SK-N-SH (cell line): ENCODE results near the gene DND1. TPM values are rescaled to one million over a fixed set of nuclear protein-coding genes. Genes with fewer than 3 reads are reported as not detected.

Experiments
- CTCF ChIA-PET: fragments of 300-600, 350-600 bp; formaldehyde crosslinking; extraction: SDS; loops from one replicate; lab custom pipeline; 2021; lab: Yijun Ruan, JAX
- POLR2A ChIA-PET: fragments of 350-600 bp; sonication (Branson Sonifier 250); formaldehyde crosslinking; extraction: SDS; loops from one replicate; lab custom pipeline; 2020; ENCODE audit warnings: antibody characterized with exemption, inconsistent platforms; lab: Yijun Ruan, JAX
- DNase-seq: peaks from one replicate; pipeline ENCODE4 v3.0.0; 2012
- H2AFZ ChIP-seq: fragments of 200-600 bp; sonication (generic); 2 replicates; pipeline ENCODE4 v1.8.1; 2016; ENCODE audit warnings: antibody characterized with exemption, mild to moderate bottlenecking, low read depth
- H3F3A ChIP-seq: fragments of 200-600 bp; sonication (generic); replicated peaks from 2 replicates; pipeline ENCODE3; 2016; ENCODE audit warnings: antibody characterized with exemption, mild to moderate bottlenecking; ENCODE audit not compliant: insufficient read depth
- H3K27ac ChIP-seq, 2 experiments: fragments of 200-500 bp in 1 of 2; fragments of 200-600 bp in 1 of 2; sonication (Bioruptor generic) in 1 of 2; sonication (generic), shearing (Covaris generic) in 1 of 2; 2 replicates each; pipeline versions ENCODE4 v1.5.1 to v1.6.1; 2014 to 2016; ENCODE audit warnings: low read depth in 2 of 2, inconsistent platforms in 1 of 2, low read length in 1 of 2, mild to moderate bottlenecking in 1 of 2, mixed read lengths in 1 of 2
- H3K27me3 ChIP-seq: fragments of 200-600 bp; sonication (generic), shearing (Covaris generic); 2 replicates; pipeline ENCODE4 v1.6.1; 2016; ENCODE audit warnings: mixed run types; ENCODE audit not compliant: insufficient read depth
- H3K36me3 ChIP-seq, 2 experiments: fragments of 200-500 bp in 1 of 2; fragments of 200-600 bp in 1 of 2; sonication (Bioruptor generic) in 1 of 2; sonication (generic) in 1 of 2; replicated peaks in 1 of 2; 2 replicates each; pipeline versions ENCODE3 to v1.5.1; 2014 to 2016; ENCODE audit warnings: low read length in 1 of 2, mild to moderate bottlenecking in 1 of 2; ENCODE audit not compliant: insufficient read depth in 2 of 2, control insufficient read depth in 1 of 2
- H3K4me1 ChIP-seq, 2 experiments: fragments of 200-500 bp in 1 of 2; fragments of 200-600 bp in 1 of 2; sonication (Bioruptor generic) in 1 of 2; sonication (generic), shearing (Covaris generic) in 1 of 2; 2 replicates each; pipeline versions ENCODE4 v1.5.1 to v1.6.1; 2014 to 2016; ENCODE audit warnings: low read depth in 1 of 2, low read length in 1 of 2, mixed run types in 1 of 2; ENCODE audit not compliant: insufficient read depth in 2 of 2, control insufficient read depth in 1 of 2
- H3K4me2 ChIP-seq: fragments of 200-600 bp; sonication (generic), shearing (Covaris generic); 2 replicates; pipeline ENCODE4 v1.6.1; 2017; ENCODE audit warnings: mixed run types
- H3K4me3 ChIP-seq, 2 experiments: fragments of 200-500 bp in 1 of 2; fragments of 200-600 bp in 1 of 2; sonication (Bioruptor generic) in 1 of 2; sonication (generic), shearing (Covaris generic) in 1 of 2; 2 replicates each; pipeline versions ENCODE4 v1.5.1 to v1.8.1; 2014 to 2016; ENCODE audit warnings: low read depth in 2 of 2, inconsistent platforms in 1 of 2, low read length in 1 of 2, mild to moderate bottlenecking in 1 of 2, mixed read lengths in 1 of 2, moderate library complexity in 1 of 2
- H3K79me2 ChIP-seq: fragments of 200-600 bp; sonication (generic); 2 replicates; pipeline ENCODE4 v1.8.1; 2017; ENCODE audit warnings: mild to moderate bottlenecking; ENCODE audit not compliant: insufficient read depth
- H3K9ac ChIP-seq: fragments of 200-600 bp; sonication (generic); 2 replicates; pipeline ENCODE4 v1.6.1; 2017; ENCODE audit warnings: mixed run types
- H3K9me2 ChIP-seq: fragments of 200-600 bp; sonication (generic); 2 replicates; pipeline ENCODE4 v1.6.1; 2017; ENCODE audit warnings: mixed run types
- H3K9me3 ChIP-seq: fragments of 200-600 bp; sonication (generic); 2 replicates; pipeline ENCODE4 v1.6.1; 2017; ENCODE audit warnings: mixed run types, mild to moderate bottlenecking, moderate library complexity
- H4K20me1 ChIP-seq: fragments of 200-600 bp; sonication (generic); 2 replicates; pipeline ENCODE4 v1.6.1; 2017; ENCODE audit warnings: mild to moderate bottlenecking, mixed run types; ENCODE audit not compliant: insufficient read depth
- FOXJ3 ChIP-seq: sonication (generic); formaldehyde crosslinking; IDR thresholded peaks from 2 replicates; pipeline ENCODE4 v1.5.1; 2020; ENCODE audit warnings: mild to moderate bottlenecking, missing genetic modification reagents
- MAX ChIP-seq: IDR thresholded peaks from 2 replicates; pipeline ENCODE4 v1.4.0; 2012; ENCODE audit warnings: low read depth
- MXI1 ChIP-seq: IDR thresholded peaks from 2 replicates; pipeline ENCODE4 v1.6.1; 2012; ENCODE audit warnings: mild to moderate bottlenecking, low read depth, low read length, improper control_type of control experiment
- PBX3 ChIP-seq: IDR thresholded peaks from 2 replicates; pipeline ENCODE4; 2012
- POLR2AphosphoS5 ChIP-seq: IDR thresholded peaks from 2 replicates; pipeline ENCODE4 v1.6.1; 2012; ENCODE audit warnings: low read depth, low read length
- SIN3A ChIP-seq: IDR thresholded peaks from 2 replicates; pipeline ENCODE4 v1.6.1; 2012; ENCODE audit warnings: low read depth, mild to moderate bottlenecking, low read length, moderate library complexity, borderline replicate concordance
- SMC3 ChIP-seq: IDR thresholded peaks from 2 replicates; pipeline ENCODE4 v1.6.1; 2012; ENCODE audit warnings: low read depth, low read length, improper control_type of control experiment
- USF1 ChIP-seq: IDR thresholded peaks from 2 replicates; pipeline ENCODE4 v1.4.0; 2012; ENCODE audit warnings: low read depth, borderline replicate concordance
- WGBS: methylation state at CpG from one replicate; pipeline ENCODE4 v1.1.6; 2017; ENCODE audit warnings: low lambda C conversion rate; 5-methylcytosine and 5-hydroxymethylcytosine counted together
- polyA plus RNA-seq, 3 experiments: library from polyadenylated mRNA; depleted of rRNA; stranded (reverse); fragments of >200 nt; gene quantifications; 2 replicates each; pipeline ENCODE4 v1.2.3, GENCODE V29; 2012

The DND1 gene
- polyA plus RNA-seq, 1 of the 3 experiments (the other 2 are of a cell fraction), result 1.2 TPM

GRCh38 chr5:140674629-140675028 lies 1.3 kb upstream of the DND1 start:
- CTCF ChIA-PET, result interaction anchor here (1.3 kb wide), 1 partner anchor 35 kb away, joined by 4 read pairs; no protein-coding TSS in a partner anchor
- no peaks in the 10 kb centered on the region for H3K27me3 ChIP-seq
- H2AFZ ChIP-seq, result no peak overlapping the region
- no peak for DNase-seq
- H4K20me1 ChIP-seq, result no peaks in the 10 kb centered on the region
- TF ChIP-seq SIN3A (no peak), FOXJ3 (CRISPR knock-in tag) (no peak), POLR2AphosphoS5 (0 out of 2 replicates have a peak, but pooled peaks have one; percentile 2)
- TF ChIP-seq, all 33 proteins: peak for 1
- Histone ChIP-seq H3F3A (peaks cover 2% of the 10 kb centered on the region), H3K9me2 (no peaks in the 10 kb centered on the region), H3K79me2 (no peaks in the 10 kb centered on the region), H3K9ac (no peak overlapping the region), H3K36me3 (peaks cover 37 to 87% of the 10 kb centered on the region in 2 experiments), H3K4me1 (no peaks in the 10 kb centered on the region), H3K9me3 (no peaks in the 10 kb centered on the region), H3K4me3 (no peak overlapping the region), H3K27ac (no peak overlapping the region; a peak in 1 of 4 replicates), H3K4me2 (no peak overlapping the region)
- WGBS, result 98% methylated on average over 4 of the region's 4 CpGs
- POLR2A ChIA-PET, result interaction anchor here (1.0 to 2.6 kb wide), 3 partner anchors 10 to 27 kb away, joined by 5 to 11 read pairs (median 7); partner anchors contain the start of genes HARS1, HARS2 and IK

GRCh38 chr5:140674211-140674610 lies 835 bp upstream of the DND1 start:
- H4K20me1 ChIP-seq, result no peaks in the 10 kb centered on the region
- TF ChIP-seq SMC3, result no peak
- 0 out of 2 replicates have a peak, but pooled peaks have one; percentile 5 for TF ChIP-seq POLR2AphosphoS5
- no peak for TF ChIP-seq USF1

GRCh38 chr5:140672455-140673186 lies 755 bp downstream of the DND1 start:
- CTCF ChIA-PET, result interaction anchor here (0.9 to 2.2 kb wide), 2 partner anchors 14 to 169 kb away, joined by 3 to 5 read pairs; no protein-coding TSS in a partner anchor
- Histone ChIP-seq H3K4me2 (no peak overlapping the region), H3K9me2 (no peaks in the 10 kb centered on the region)

More at GRCh38 chr5:140674211-140674610, 835 bp upstream of the DND1 start:
- H3K27me3 ChIP-seq, result no peaks in the 10 kb centered on the region
- no peaks in the 10 kb centered on the region; the same call in 1 of the 2 replicates for H3K79me2 ChIP-seq
- no peaks in the 10 kb centered on the region for H3K4me1 ChIP-seq
- H3K9me3 ChIP-seq, result no peaks in the 10 kb centered on the region
- H3K9me2 ChIP-seq, result no peaks in the 10 kb centered on the region
- DNase-seq, result no peak
- peaks cover 3% of the 10 kb centered on the region for H3F3A ChIP-seq
- POLR2A ChIA-PET, result interaction anchor here (1.0 to 2.6 kb wide), 2 partner anchors 9 to 17 kb away, joined by 7 to 11 read pairs; partner anchors contain the start of genes HARS1 and HARS2
- no peak overlapping the region for H2AFZ ChIP-seq
- H3K4me3 ChIP-seq, result no peak overlapping the region
- peaks cover 37 to 87% of the 10 kb centered on the region in 2 experiments for H3K36me3 ChIP-seq
- CTCF ChIA-PET, result interaction anchor here (1.3 kb wide), 1 partner anchor 34 kb away, joined by 4 read pairs; no protein-coding TSS in a partner anchor
- H3K9ac ChIP-seq, result no peak overlapping the region
- WGBS, result 92% methylated on average over 2 of the region's 2 CpGs
- no peak overlapping the region for H3K4me2 ChIP-seq
- H3K27ac ChIP-seq, result no peak overlapping the region; a peak in 1 of 4 replicates

More at GRCh38 chr5:140672455-140673186, 755 bp downstream of the DND1 start:
- TF ChIP-seq POLR2AphosphoS5 (peak; percentile 15; the same call in 1 of the 2 replicates), MXI1 (no peak), PBX3 (no peak), MAX (no peak)
- no peaks in the 10 kb centered on the region for H3K27me3 ChIP-seq
- no peaks in the 10 kb centered on the region for H3K9me3 ChIP-seq
- H3K9ac ChIP-seq, result no peak overlapping the region
- WGBS, result 96% methylated on average over 47 of the region's 70 CpGs
- H4K20me1 ChIP-seq, result no peaks in the 10 kb centered on the region
- H3K36me3 ChIP-seq, result peaks cover 44 to 90% of the 10 kb centered on the region in 2 experiments
- peaks cover 11% of the 10 kb centered on the region; the same call in 1 of the 2 replicates for H3K79me2 ChIP-seq
- DNase-seq, result peak; percentile 50
- no peak overlapping the region for H2AFZ ChIP-seq
- peaks cover 3% of the 10 kb centered on the region for H3F3A ChIP-seq
- H3K4me3 ChIP-seq, result no peak overlapping the region
- no peaks in the 10 kb centered on the region for H3K4me1 ChIP-seq
- no peak overlapping the region for H3K27ac ChIP-seq
- POLR2A ChIA-PET, result interaction anchor here (0.7 to 1.5 kb wide), 3 partner anchors 8 to 18 kb away, joined by 3 to 4 read pairs (median 3); partner anchors contain the start of genes HARS1, HARS2 and WDR55
